PC-9 (cell line): ENCODE results near the gene PRKD3. TPM values are rescaled to one million over a fixed set of nuclear protein-coding genes. Genes with fewer than 3 reads are reported as not detected.

Source experiments
- BruUV-seq: library from RNA; stranded (reverse); fragments of 400-500 nt; replicated peaks from 2 replicates; lab custom pipeline; 2021; lab: Mats Ljungman, UMichigan
- CTCF ChIA-PET: fragments of 300-600 bp; sonication (Branson Sonifier 250); formaldehyde crosslinking; loops from one replicate; lab custom pipeline; 2022; ENCODE audit warnings: antibody characterized with exemption; lab: Charles Lee
- POLR2A ChIA-PET: fragments of 300-600 bp; sonication (Branson Sonifier 250); formaldehyde crosslinking; loops from one replicate; lab custom pipeline; 2022; ENCODE audit warnings: antibody characterized with exemption; ENCODE audit not compliant: unreplicated experiment; lab: Charles Lee
- DNase-seq, 2 experiments: peaks; one replicate each; pipeline versions ENCODE4 v3.0.0 to v3.0.0-alpha.2; 2015 to 2022; ENCODE audit warnings: mixed read lengths in 1 of 2
- H2AFZ ChIP-seq: fragments of 200-600 bp; sonication (generic); 2 replicates; pipeline ENCODE4 v1.8.1; 2017; ENCODE audit warnings: antibody characterized with exemption
- H3F3A ChIP-seq: fragments of 200-600 bp; sonication (generic); 2 replicates; pipeline ENCODE4 v1.8.1; 2017; ENCODE audit warnings: antibody characterized with exemption, mild to moderate bottlenecking, low read depth; ENCODE audit not compliant: insufficient read depth
- H3K27ac ChIP-seq: fragments of 200-600 bp; sonication (generic); 2 replicates; pipeline ENCODE4 v1.6.1; 2016; ENCODE audit warnings: mixed run types
- H3K27me3 ChIP-seq: fragments of 200-600 bp; sonication (generic); 2 replicates; pipeline ENCODE4 v1.6.1; 2016; ENCODE audit warnings: low read depth, mixed run types; ENCODE audit not compliant: insufficient read depth
- H3K36me3 ChIP-seq: fragments of 200-600 bp; sonication (generic); 2 replicates; pipeline ENCODE4 v1.6.1; 2016; ENCODE audit warnings: low read depth, mixed run types
- H3K4me1 ChIP-seq: fragments of 200-600 bp; sonication (generic); replicated peaks from 2 replicates; pipeline ENCODE4 v1.6.1; 2016; ENCODE audit warnings: mixed run types; ENCODE audit not compliant: insufficient read depth
- H3K4me2 ChIP-seq: fragments of 200-600 bp; sonication (generic); 2 replicates; pipeline ENCODE4 v1.6.1; 2017; ENCODE audit warnings: mixed run types
- H3K4me3 ChIP-seq: fragments of 200-600 bp; sonication (generic); 2 replicates; pipeline ENCODE4 v1.6.1; 2016; ENCODE audit warnings: mixed run types
- H3K79me2 ChIP-seq: fragments of 200-600 bp; sonication (generic); 2 replicates; pipeline ENCODE4 v1.6.1; 2017; ENCODE audit warnings: low read depth, mixed run types
- H3K9me2 ChIP-seq: fragments of 200-600 bp; sonication (generic); 2 replicates; pipeline ENCODE4 v1.8.1; 2017; ENCODE audit warnings: mild to moderate bottlenecking; ENCODE audit not compliant: insufficient read depth
- H3K9me3 ChIP-seq: fragments of 200-600 bp; sonication (generic); 2 replicates; pipeline ENCODE4 v1.8.1; 2016; ENCODE audit warnings: low read depth; ENCODE audit not compliant: insufficient read depth
- H4K20me1 ChIP-seq: fragments of 200-600 bp; sonication (generic); 2 replicates; pipeline ENCODE4 v1.8.1; 2017; ENCODE audit not compliant: insufficient read depth
- EZH2 ChIP-seq: fragments of 200-600 bp; sonication (generic); IDR thresholded peaks from 2 replicates; pipeline ENCODE4 v1.8.0; 2017; ENCODE audit warnings: antibody characterized with exemption, low read depth
- intact Hi-C: fragments of 100-400 bp; cut with micrococcal nuclease; formaldehyde crosslinking; loops from one replicate; pipeline ENCODE4 v1.10.0; 2022; ENCODE audit not compliant: unreplicated experiment
- total RNA-seq: library from RNA; stranded (reverse); gene quantifications from 2 replicates; pipeline ENCODE4 v1.2.3, GENCODE V29; 2021
- TF ChIP-seq, protein P1 (sequence below): fragments of 200-600 bp; sonication (generic); conservative IDR thresholded peaks from 2 replicates; pipeline ENCODE4 v1.6.1; 2017; ENCODE audit warnings: mixed run types, antibody characterized with exemption, mild to moderate bottlenecking, moderate library complexity

The PRKD3 gene
- total RNA-seq, 1 experiment from 2014 or later: 27.5 TPM

DNA sequence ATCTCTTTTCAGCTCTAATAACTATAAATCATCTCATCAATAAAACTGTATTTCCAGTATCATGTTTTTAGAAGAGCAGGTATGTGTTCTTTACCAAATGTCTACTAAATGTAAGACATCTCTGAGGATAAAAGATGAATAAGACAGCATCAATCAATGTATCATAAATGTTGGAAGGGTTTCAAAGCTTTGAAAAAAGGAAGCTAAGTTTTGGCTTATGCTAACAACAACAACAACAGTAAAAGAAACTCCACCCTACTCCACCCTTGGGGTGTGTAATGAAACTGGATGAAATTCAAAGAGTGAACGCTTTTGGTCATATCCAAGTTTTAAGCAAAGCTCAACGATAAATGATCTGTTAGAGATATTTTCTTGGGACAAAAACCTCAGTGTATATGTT, 17.1 kb downstream of the PRKD3 start:
- BruUV-seq: no TSS peak
- H2AFZ ChIP-seq: no peak overlapping the region
- POLR2A ChIA-PET: no interaction called here
- no peaks in the 10 kb centered on the region for H3K9me2 ChIP-seq
- H3K4me1 ChIP-seq: peaks cover 17% of the 10 kb centered on the region; the same call in 1 of the 2 replicates
- no peaks in the 10 kb centered on the region for H3K36me3 ChIP-seq
- peaks cover 23% of the 10 kb centered on the region for H3K79me2 ChIP-seq
- no peak overlapping the region for H3K4me2 ChIP-seq
- no peak overlapping the region for H3K4me3 ChIP-seq
- H3K9me3 ChIP-seq: no peaks in the 10 kb centered on the region
- CTCF ChIA-PET: interaction anchor here (0.9 kb wide), 1 partner anchor 31 kb away, joined by 3 read pairs; no protein-coding TSS in a partner anchor
- H3K27ac ChIP-seq: no peak overlapping the region
- no peaks in the 10 kb centered on the region for H3F3A ChIP-seq
- DNase-seq: no peak
- intact Hi-C loops: no loop called here
- no peaks in the 10 kb centered on the region for H3K27me3 ChIP-seq
- TF ChIP-seq, protein P1, sequence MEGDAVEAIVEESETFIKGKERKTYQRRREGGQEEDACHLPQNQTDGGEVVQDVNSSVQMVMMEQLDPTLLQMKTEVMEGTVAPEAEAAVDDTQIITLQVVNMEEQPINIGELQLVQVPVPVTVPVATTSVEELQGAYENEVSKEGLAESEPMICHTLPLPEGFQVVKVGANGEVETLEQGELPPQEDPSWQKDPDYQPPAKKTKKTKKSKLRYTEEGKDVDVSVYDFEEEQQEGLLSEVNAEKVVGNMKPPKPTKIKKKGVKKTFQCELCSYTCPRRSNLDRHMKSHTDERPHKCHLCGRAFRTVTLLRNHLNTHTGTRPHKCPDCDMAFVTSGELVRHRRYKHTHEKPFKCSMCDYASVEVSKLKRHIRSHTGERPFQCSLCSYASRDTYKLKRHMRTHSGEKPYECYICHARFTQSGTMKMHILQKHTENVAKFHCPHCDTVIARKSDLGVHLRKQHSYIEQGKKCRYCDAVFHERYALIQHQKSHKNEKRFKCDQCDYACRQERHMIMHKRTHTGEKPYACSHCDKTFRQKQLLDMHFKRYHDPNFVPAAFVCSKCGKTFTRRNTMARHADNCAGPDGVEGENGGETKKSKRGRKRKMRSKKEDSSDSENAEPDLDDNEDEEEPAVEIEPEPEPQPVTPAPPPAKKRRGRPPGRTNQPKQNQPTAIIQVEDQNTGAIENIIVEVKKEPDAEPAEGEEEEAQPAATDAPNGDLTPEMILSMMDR: no peak
- no peak for TF ChIP-seq EZH2
- no peaks in the 10 kb centered on the region for H4K20me1 ChIP-seq

DNA sequence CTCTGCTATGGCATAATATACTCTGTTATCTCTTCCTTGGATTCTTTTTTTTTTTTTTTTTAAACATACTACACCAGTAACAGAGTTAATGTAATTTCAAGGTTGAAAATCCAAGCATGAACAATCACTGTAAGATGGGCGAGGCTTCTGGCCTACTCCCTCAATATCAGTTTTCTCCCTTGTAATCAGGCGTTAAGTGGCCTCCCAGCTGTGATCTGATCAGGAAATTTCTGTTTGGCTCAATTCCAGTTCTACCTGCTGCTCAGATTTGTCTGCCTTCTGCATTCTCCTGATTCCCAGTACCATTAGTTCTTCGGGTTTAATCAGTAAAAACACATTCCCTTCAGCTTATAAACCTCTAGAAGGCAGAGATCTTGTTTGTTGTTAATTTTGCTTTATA, 18.6 kb downstream of the PRKD3 start:
- no peak for DNase-seq
- H3K9me2 ChIP-seq: no peaks in the 10 kb centered on the region
- CTCF ChIA-PET: no interaction called here
- no peak overlapping the region for H3K27ac ChIP-seq
- no peak for TF ChIP-seq EZH2
- TF ChIP-seq, protein P1: no peak
- H3K4me2 ChIP-seq: no peak overlapping the region
- H3K27me3 ChIP-seq: no peaks in the 10 kb centered on the region
- peaks cover 20% of the 10 kb centered on the region for H3K79me2 ChIP-seq
- peaks cover 17% of the 10 kb centered on the region; the same call in 1 of the 2 replicates for H3K4me1 ChIP-seq
- H3K36me3 ChIP-seq: no peaks in the 10 kb centered on the region
- intact Hi-C loops: no loop called here
- H3K4me3 ChIP-seq: no peak overlapping the region
- BruUV-seq: no TSS peak
- H4K20me1 ChIP-seq: no peaks in the 10 kb centered on the region
- no peak overlapping the region for H2AFZ ChIP-seq
- POLR2A ChIA-PET: no interaction called here
- no peaks in the 10 kb centered on the region for H3K9me3 ChIP-seq
- no peaks in the 10 kb centered on the region for H3F3A ChIP-seq

DNA sequence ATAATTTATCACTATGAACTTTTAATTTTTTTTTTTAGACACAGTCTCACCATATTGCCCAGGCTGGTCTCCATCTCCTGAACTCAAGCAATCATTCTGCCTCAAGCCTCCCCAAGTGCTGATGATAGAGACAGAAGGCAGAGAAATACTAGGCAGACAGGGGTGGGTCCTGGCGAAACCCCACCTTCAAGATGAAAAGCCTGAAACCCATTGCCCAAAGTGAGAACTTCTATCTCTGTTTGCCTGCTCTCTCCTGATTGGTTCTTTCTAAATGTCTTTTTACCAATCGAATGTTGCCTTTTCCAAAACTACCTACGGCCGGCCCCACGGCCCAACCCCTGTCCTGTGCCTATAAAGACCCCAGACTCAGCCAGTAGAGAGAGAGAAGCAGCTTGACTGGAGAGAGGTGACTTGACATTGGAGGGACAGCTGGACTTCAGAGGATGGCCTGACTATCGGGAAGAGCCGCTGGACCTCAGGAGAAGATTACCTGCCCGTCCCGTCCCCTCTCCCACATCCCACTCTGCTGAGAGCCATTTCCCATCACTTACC, 21.9 kb downstream of the PRKD3 start:
- H3K4me3 ChIP-seq: no peak overlapping the region
- CTCF ChIA-PET: no interaction called here
- BruUV-seq: no TSS peak

More for the DNA sequence above, 21.9 kb downstream of the PRKD3 start:
- H3F3A ChIP-seq: no peaks in the 10 kb centered on the region
- H3K36me3 ChIP-seq: no peaks in the 10 kb centered on the region
- H3K4me2 ChIP-seq: no peak overlapping the region
- H3K4me1 ChIP-seq: 0 out of 2 replicates have a peak, but pooled peaks cover 3% of the 10 kb centered on the region
- no peak overlapping the region for H3K27ac ChIP-seq
- no peaks in the 10 kb centered on the region for H4K20me1 ChIP-seq
- intact Hi-C loops: no loop called here
- no peaks in the 10 kb centered on the region for H3K27me3 ChIP-seq
- no peak overlapping the region for H2AFZ ChIP-seq
- DNase-seq: no peak
- H3K79me2 ChIP-seq: peaks cover 23% of the 10 kb centered on the region
- POLR2A ChIA-PET: no interaction called here
- no peaks in the 10 kb centered on the region for H3K9me3 ChIP-seq
- H3K9me2 ChIP-seq: no peaks in the 10 kb centered on the region
- TF ChIP-seq, protein P1: no peak
- TF ChIP-seq EZH2: no peak
